Measurements from ENCODE around the gene KCNQ1OT1. TPM values are rescaled to one million over a fixed set of nuclear protein-coding genes. Genes with fewer than 3 reads are reported as not detected.

KCNQ1OT1 gene
- total RNA-seq, 4 donors from 2014 or later, result 0.21 to 1.9 (median 1.2) TPM

GRCh38 chr11:2566223-2567025 is 133.4 kb downstream of the KCNQ1OT1 start:
- intact Hi-C loops (cut with DNase I), result no loop called here
- Histone ChIP-seq H3K36me3 (no peaks in the 10 kb centered on the region), H3K27ac (no peak overlapping the region), H3K4me3 (no peak overlapping the region), H3K27me3 (no peaks in the 10 kb centered on the region), H3K4me1 (no peaks in the 10 kb centered on the region), H3K9me3 (no peaks in the 10 kb centered on the region)
- DNase-seq, result no peak
- WGBS, 2 donors, result 83 to 84% methylated on average over 1 to 7 of the region's 16 CpGs
- TF ChIP-seq POLR2A (IDR thresholded peaks at IDR 0.05), result no peak
- TF ChIP-seq CTCF (IDR thresholded peaks at IDR 0.05), result no peak

- TF ChIP-seq CTCF (IDR thresholded peaks at IDR 0.05) (no peak), POLR2A (IDR thresholded peaks at IDR 0.05) (no peak)
- DNase-seq, result no peak
- Histone ChIP-seq H3K27me3 (no peaks in the 10 kb centered on the region), H3K9me3 (no peaks in the 10 kb centered on the region), H3K4me3 (no peak overlapping the region), H3K36me3 (no peaks in the 10 kb centered on the region), H3K4me1 (no peaks in the 10 kb centered on the region), H3K27ac (no peak overlapping the region)
- intact Hi-C loops (cut with DNase I), result no loop called here
- WGBS, 2 donors, result 81 to 94% methylated on average over 8 to 10 of the region's 13 CpGs
These were observed 134.2 kb downstream of the KCNQ1OT1 start for GRCh38 chr11:2565447-2566222.

GRCh38 chr11:2564588-2565425 is 135.0 kb downstream of the KCNQ1OT1 start:
- 84% methylated on average over 15 to 16 of the region's 16 CpGs for WGBS, 2 donors
- DNase-seq, result no peak
- Histone ChIP-seq H3K4me3 (no peak overlapping the region), H3K9me3 (no peaks in the 10 kb centered on the region), H3K4me1 (no peaks in the 10 kb centered on the region), H3K27ac (no peak overlapping the region), H3K27me3 (no peaks in the 10 kb centered on the region), H3K36me3 (no peaks in the 10 kb centered on the region)
- no peak for TF ChIP-seq CTCF (IDR thresholded peaks at IDR 0.05)
- TF ChIP-seq POLR2A (IDR thresholded peaks at IDR 0.05), result no peak
- intact Hi-C loops (cut with DNase I), result no loop called here

GRCh38 chr11:2564008-2564530 is 135.7 kb downstream of the KCNQ1OT1 start:
- 91 to 93% methylated on average over 11 to 12 of the region's 14 CpGs for WGBS, 2 donors
- Histone ChIP-seq H3K4me3 (no peak overlapping the region), H3K36me3 (no peaks in the 10 kb centered on the region), H3K27me3 (no peaks in the 10 kb centered on the region), H3K9me3 (no peaks in the 10 kb centered on the region), H3K27ac (no peak overlapping the region), H3K4me1 (no peaks in the 10 kb centered on the region)
- DNase-seq, result no peak
- no peak for TF ChIP-seq CTCF (IDR thresholded peaks at IDR 0.05)
- TF ChIP-seq POLR2A (IDR thresholded peaks at IDR 0.05), result no peak
- intact Hi-C loops (cut with DNase I), result no loop called here

All from esophagus squamous epithelium (tissue), 5 donors.